Natural killer cell (primary cell): ENCODE data around the gene CHRNA5. TPM values are rescaled to one million over a fixed set of nuclear protein-coding genes. Genes with fewer than 3 reads are reported as not detected.

Source experiments
- ATAC-seq, 3 donors: fragments of 150-1000 bp in 2 of 3; fragments of 200-7000 bp in 1 of 3; cut with Tn5 transposase; 1 replicate in 1 of 3; 2 replicates in 2 of 3; pipeline ENCODE4 v1.10.0; 2021; ENCODE audit warnings: mild to moderate bottlenecking in 2 of 3, moderate library complexity in 2 of 3
- DNase-seq, 2 donors: peaks; one replicate each; pipeline versions ENCODE4 v3.0.0 to v3.0.0-alpha.2; 2013 to 2021; ENCODE audit warnings: mixed read lengths in 1 of 2
- H3K27ac ChIP-seq: one replicate; pipeline ENCODE4 v1.5.1; 2013; ENCODE audit warnings: mild to moderate bottlenecking, low read length
- H3K27me3 ChIP-seq: one replicate; pipeline ENCODE4 v1.6.1; 2013; ENCODE audit warnings: low read length; ENCODE audit not compliant: control insufficient read depth, insufficient read depth
- H3K36me3 ChIP-seq: one replicate; pipeline ENCODE4 v1.6.1; 2013; ENCODE audit warnings: low read length; ENCODE audit not compliant: control insufficient read depth, insufficient read depth
- H3K4me1 ChIP-seq: one replicate; pipeline ENCODE4 v1.6.1; 2013; ENCODE audit warnings: low read length; ENCODE audit not compliant: control insufficient read depth, insufficient read depth
- H3K4me3 ChIP-seq: one replicate; pipeline ENCODE4 v1.5.1; 2013; ENCODE audit warnings: low read length
- H3K9me3 ChIP-seq: one replicate; pipeline ENCODE4 v1.6.1; 2013; ENCODE audit warnings: low read length; ENCODE audit not compliant: control insufficient read depth, insufficient read depth
- H3K27ac Mint-ChIP-seq, 2 donors: one replicate each; pipeline ENCODE4 v1.8.0; 2022; ENCODE audit warnings: mild to moderate bottlenecking in 2 of 2, mixed read lengths in 2 of 2, moderate library complexity in 1 of 2
- H3K27me3 Mint-ChIP-seq, 2 donors: one replicate each; pipeline ENCODE4 v1.8.0; 2022; ENCODE audit warnings: low read depth in 2 of 2, mixed read lengths in 2 of 2
- H3K36me3 Mint-ChIP-seq: one replicate; pipeline ENCODE4 v1.8.0; 2022; ENCODE audit warnings: mixed read lengths
- H3K4me1 Mint-ChIP-seq, 2 donors: one replicate each; pipeline ENCODE4 v1.8.0; 2022; ENCODE audit warnings: mixed read lengths in 2 of 2
- H3K4me3 Mint-ChIP-seq: one replicate; pipeline ENCODE4 v1.8.0; 2022; ENCODE audit warnings: mild to moderate bottlenecking, moderate library complexity, mixed read lengths
- H3K9me3 Mint-ChIP-seq, 2 donors: one replicate each; pipeline ENCODE4 v1.8.0; 2022; ENCODE audit warnings: mixed read lengths in 2 of 2
- WGBS: methylation state at CpG from one replicate; pipeline ENCODE4 v1.1.7; 2013; ENCODE audit warnings: missing lambda C conversion rate; ENCODE audit not compliant: insufficient coverage; 5-methylcytosine and 5-hydroxymethylcytosine counted together
- intact Hi-C: fragments of 100-400 bp; cut with micrococcal nuclease; formaldehyde crosslinking; loops from one replicate; pipeline ENCODE4 v1.14.2; 2022
- total RNA-seq, 4 donors: library from RNA; stranded (reverse); fragments of 120-200 nt in 1 of 4; gene quantifications; one replicate each; pipeline versions ENCODE4 v1.2.3 to v1.2.4, GENCODE V29; 2013 to 2022
- TF ChIP-seq, protein P1 (sequence below): fragments of 200-600 bp; IDR thresholded peaks from one replicate; pipeline ENCODE4 v1.8.0; 2022; ENCODE audit warnings: antibody characterized with exemption

The CHRNA5 gene
- total RNA-seq, 3 donors from 2014 or later (not counting 1 experiment from before 2014, with no cell fraction given), result 0.23 to 0.45 (median 0.42) TPM

DNA sequence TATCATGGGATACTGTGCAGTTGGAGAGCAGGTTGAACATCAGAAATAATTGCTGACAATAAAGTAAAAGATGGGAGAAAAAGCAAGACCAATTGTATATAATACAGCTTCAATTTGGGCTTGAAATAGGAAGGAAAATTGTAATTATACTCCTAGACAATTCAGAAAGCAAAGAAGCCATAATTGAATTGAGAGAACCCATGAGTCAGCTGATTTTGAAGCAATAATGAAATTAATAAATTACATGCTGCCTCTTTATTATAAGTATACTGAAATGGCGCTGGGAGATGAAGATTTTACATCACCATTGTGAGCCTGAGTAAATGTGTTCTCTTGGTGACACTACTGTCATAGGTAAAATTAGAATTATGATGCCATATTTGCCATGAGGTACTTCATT, 32.3 kb downstream of the CHRNA5 start:
- H3K36me3 Mint-ChIP-seq, result no peaks in the 10 kb centered on the region
- H3K4me3 Mint-ChIP-seq, result no peak overlapping the region
- intact Hi-C loops, result no loop called here
- ATAC-seq (no peak), DNase-seq (no peak)
- no peak overlapping the region for H3K27ac Mint-ChIP-seq
- TF ChIP-seq, protein P1, sequence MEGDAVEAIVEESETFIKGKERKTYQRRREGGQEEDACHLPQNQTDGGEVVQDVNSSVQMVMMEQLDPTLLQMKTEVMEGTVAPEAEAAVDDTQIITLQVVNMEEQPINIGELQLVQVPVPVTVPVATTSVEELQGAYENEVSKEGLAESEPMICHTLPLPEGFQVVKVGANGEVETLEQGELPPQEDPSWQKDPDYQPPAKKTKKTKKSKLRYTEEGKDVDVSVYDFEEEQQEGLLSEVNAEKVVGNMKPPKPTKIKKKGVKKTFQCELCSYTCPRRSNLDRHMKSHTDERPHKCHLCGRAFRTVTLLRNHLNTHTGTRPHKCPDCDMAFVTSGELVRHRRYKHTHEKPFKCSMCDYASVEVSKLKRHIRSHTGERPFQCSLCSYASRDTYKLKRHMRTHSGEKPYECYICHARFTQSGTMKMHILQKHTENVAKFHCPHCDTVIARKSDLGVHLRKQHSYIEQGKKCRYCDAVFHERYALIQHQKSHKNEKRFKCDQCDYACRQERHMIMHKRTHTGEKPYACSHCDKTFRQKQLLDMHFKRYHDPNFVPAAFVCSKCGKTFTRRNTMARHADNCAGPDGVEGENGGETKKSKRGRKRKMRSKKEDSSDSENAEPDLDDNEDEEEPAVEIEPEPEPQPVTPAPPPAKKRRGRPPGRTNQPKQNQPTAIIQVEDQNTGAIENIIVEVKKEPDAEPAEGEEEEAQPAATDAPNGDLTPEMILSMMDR, result no peak
- H3K4me3 ChIP-seq, result no peak overlapping the region
- H3K4me1 ChIP-seq, result no peaks in the 10 kb centered on the region
- no peaks in the 10 kb centered on the region for H3K27me3 ChIP-seq
- H3K4me1 Mint-ChIP-seq, result no peaks in the 10 kb centered on the region
- no peak overlapping the region for H3K27ac ChIP-seq
- H3K9me3 Mint-ChIP-seq, result no peaks in the 10 kb centered on the region
- 83% methylated on average over 1 of the region's 1 CpG for WGBS
- peaks cover 2 to 8% of the 10 kb centered on the region in 2 donors for H3K27me3 Mint-ChIP-seq
- H3K9me3 ChIP-seq, result no peaks in the 10 kb centered on the region
- no peaks in the 10 kb centered on the region for H3K36me3 ChIP-seq

DNA sequence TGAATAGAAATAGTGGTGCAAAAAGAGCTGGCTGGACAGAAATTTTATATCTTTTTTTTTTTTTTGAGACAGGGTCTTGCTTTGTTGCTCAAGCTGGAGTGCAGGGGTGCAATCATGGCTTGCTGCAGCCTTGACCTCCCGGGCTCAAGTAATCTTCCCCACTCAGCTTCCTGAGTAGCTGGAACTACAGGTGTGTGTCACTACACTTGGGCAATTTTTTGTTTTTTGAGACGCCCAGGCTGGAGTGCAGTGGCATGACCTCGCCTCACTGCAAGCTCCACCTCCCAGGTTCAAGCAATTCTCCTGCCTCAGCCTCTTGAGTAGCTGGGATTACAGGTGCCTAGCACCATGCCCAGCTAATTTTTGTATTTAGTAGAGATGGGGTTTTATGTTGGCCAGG, 33.0 kb downstream of the CHRNA5 start:
- Histone ChIP-seq H3K9me3 (no peaks in the 10 kb centered on the region), H3K27me3 (no peaks in the 10 kb centered on the region), H3K36me3 (no peaks in the 10 kb centered on the region), H3K27ac (no peak overlapping the region), H3K4me1 (no peaks in the 10 kb centered on the region), H3K4me3 (no peak overlapping the region)
- Mint-ChIP-seq H3K4me1 (no peaks in the 10 kb centered on the region), H3K9me3 (no peaks in the 10 kb centered on the region), H3K27me3 (peaks cover 5 to 8% of the 10 kb centered on the region in 2 donors), H3K4me3 (no peak overlapping the region), H3K27ac (no peak overlapping the region), H3K36me3 (no peaks in the 10 kb centered on the region)
- ATAC-seq (no peak), DNase-seq (no peak)
- intact Hi-C loops, result no loop called here
- WGBS, result 76% methylated on average over 3 of the region's 3 CpGs
- TF ChIP-seq, protein P1, result no peak

DNA sequence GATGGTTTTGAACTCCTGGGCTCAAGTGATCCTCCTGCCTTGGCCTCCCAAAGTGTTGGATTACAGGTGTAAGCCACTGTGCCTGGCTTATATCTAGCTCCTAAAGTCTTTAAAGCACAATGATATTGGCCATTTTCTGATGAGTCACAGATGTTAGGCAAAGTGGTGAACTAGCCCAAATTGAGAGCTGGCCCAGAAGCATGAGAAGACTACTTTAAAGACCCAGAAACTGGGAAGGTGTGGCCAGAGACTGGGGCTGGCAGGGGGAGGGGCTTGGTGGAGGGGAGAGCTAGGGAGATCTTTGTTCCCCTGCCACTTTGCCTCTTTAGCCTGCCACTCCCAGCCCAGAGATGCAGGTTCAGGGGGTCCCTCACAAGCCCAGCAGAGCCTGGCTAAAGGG, 33.9 kb downstream of the CHRNA5 start:
- Mint-ChIP-seq H3K4me3 (no peak overlapping the region), H3K9me3 (no peaks in the 10 kb centered on the region), H3K27ac (no peak overlapping the region), H3K36me3 (no peaks in the 10 kb centered on the region), H3K27me3 (peaks cover 5 to 14% of the 10 kb centered on the region in 2 donors), H3K4me1 (no peaks in the 10 kb centered on the region)
- Histone ChIP-seq H3K4me3 (no peak overlapping the region), H3K4me1 (no peaks in the 10 kb centered on the region), H3K36me3 (no peaks in the 10 kb centered on the region), H3K9me3 (no peaks in the 10 kb centered on the region), H3K27ac (no peak overlapping the region), H3K27me3 (no peaks in the 10 kb centered on the region)
- TF ChIP-seq, protein P1, result no peak
- DNase-seq (no peak), ATAC-seq (no peak)
- intact Hi-C loops, result no loop called here

DNA sequence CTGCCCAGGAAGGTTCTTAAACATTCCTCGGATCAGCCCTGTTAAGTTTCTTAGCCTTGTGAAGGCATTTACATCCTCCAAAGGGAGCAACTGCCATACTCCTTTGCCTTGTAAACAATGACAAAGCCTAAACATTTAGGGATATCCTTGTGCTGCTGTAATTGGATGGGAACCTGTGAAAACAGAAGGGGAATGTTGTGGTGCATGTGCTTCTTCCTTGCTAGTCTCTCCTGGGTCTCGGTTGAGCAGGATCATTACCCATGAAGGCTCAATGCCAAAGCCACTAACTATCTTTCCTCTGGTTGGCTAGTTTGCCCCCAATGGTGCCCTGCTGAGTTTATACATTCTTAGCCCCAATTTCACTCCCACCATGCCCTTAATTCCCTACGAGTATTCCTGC, 38.1 kb downstream of the CHRNA5 start:
- DNase-seq, result no peak
- Mint-ChIP-seq H3K4me1 (no peaks in the 10 kb centered on the region), H3K4me3 (no peak overlapping the region), H3K36me3 (no peaks in the 10 kb centered on the region), H3K27me3 (peaks cover 13 to 36% of the 10 kb centered on the region in 2 donors), H3K9me3 (no peaks in the 10 kb centered on the region), H3K27ac (no peak overlapping the region)
- no peak overlapping the region for H3K4me3 ChIP-seq
- no peaks in the 10 kb centered on the region for H3K4me1 ChIP-seq
- H3K27me3 ChIP-seq, result peaks cover 2% of the 10 kb centered on the region
- H3K9me3 ChIP-seq, result no peaks in the 10 kb centered on the region
- H3K36me3 ChIP-seq, result no peaks in the 10 kb centered on the region
- TF ChIP-seq, protein P1, result no peak
- H3K27ac ChIP-seq, result no peak overlapping the region
- WGBS, result 88% methylated on average over 2 of the region's 3 CpGs
- ATAC-seq, result no peak
- intact Hi-C loops, result no loop called here
